Stimulated activated naive B cell treated with anti-CD40 and anti-IgM and Interleukin-4, amounts not matched to agents 10 μg/mL and 1 μg/mL and 100 μg/mL, for 72 hours (primary cell): ENCODE results near the gene GDF11.
A peak's percentile ranks its signal among the peaks of the same experiment; 100 is the strongest.

ENCODE experiments used
- ATAC-seq, 2 donors: fragments of 150-1000 bp; cut with Tn5 transposase; replicated peaks; 2 replicates each; pipeline ENCODE4 v1.10.0; 2021; ENCODE audit warnings: moderate library complexity in 1 of 2
- DNase-seq: peaks from one replicate; pipeline ENCODE4 v3.0.0; 2021
- H3K27ac Mint-ChIP-seq: one replicate; pipeline ENCODE4 v1.8.0; 2022; ENCODE audit warnings: mild to moderate bottlenecking, mixed read lengths
- H3K27me3 Mint-ChIP-seq, 2 donors: one replicate each; pipeline ENCODE4 v1.8.0; 2022; ENCODE audit warnings: mixed read lengths in 2 of 2
- H3K36me3 Mint-ChIP-seq, 2 donors: one replicate each; pipeline ENCODE4 v1.8.0; 2022; ENCODE audit warnings: mixed read lengths in 2 of 2, mild to moderate bottlenecking in 1 of 2
- H3K4me1 Mint-ChIP-seq, 2 donors: one replicate each; pipeline ENCODE4 v1.8.0; 2022; ENCODE audit warnings: mixed read lengths in 2 of 2, mild to moderate bottlenecking in 1 of 2
- H3K4me3 Mint-ChIP-seq, 2 donors: one replicate each; pipeline ENCODE4 v1.8.0; 2022; ENCODE audit warnings: mild to moderate bottlenecking in 2 of 2, mixed read lengths in 2 of 2, moderate library complexity in 1 of 2
- H3K9me3 Mint-ChIP-seq, 2 donors: one replicate each; pipeline ENCODE4 v1.8.0; 2022; ENCODE audit warnings: mixed read lengths in 2 of 2, mild to moderate bottlenecking in 1 of 2

The GDF11 gene

GRCh38 chr12:55703288-55703687 is 39.6 kb upstream of the GDF11 start:
- Mint-ChIP-seq H3K27ac (no peak overlapping the region), H3K4me3 (no peak overlapping the region), H3K4me1 (peaks cover 12 to 19% of the 10 kb centered on the region in 2 donors), H3K27me3 (peaks cover 8 to 9% of the 10 kb centered on the region in 2 donors), H3K36me3 (no peaks in the 10 kb centered on the region), H3K9me3 (no peaks in the 10 kb centered on the region)
- ATAC-seq (no peak), DNase-seq (no peak)

- no peak for ATAC-seq
- Mint-ChIP-seq H3K4me3 (no peak overlapping the region), H3K9me3 (no peaks in the 10 kb centered on the region), H3K36me3 (no peaks in the 10 kb centered on the region), H3K4me1 (peaks cover 20 to 27% of the 10 kb centered on the region in 2 donors), H3K27ac (no peak overlapping the region), H3K27me3 (peaks cover 8 to 16% of the 10 kb centered on the region in 2 donors)
- no peak for DNase-seq
Measured at GRCh38 chr12:55703901-55704761, 38.8 kb upstream of the GDF11 start.

GRCh38 chr12:55704824-55705718 is 37.9 kb upstream of the GDF11 start:
- H3K27ac Mint-ChIP-seq: peak overlapping the region; percentile 31

GRCh38 chr12:55705782-55706402 is 37.0 kb upstream of the GDF11 start:
- H3K36me3 Mint-ChIP-seq: no peaks in the 10 kb centered on the region
- H3K27me3 Mint-ChIP-seq: peaks cover 8 to 21% of the 10 kb centered on the region in 2 donors
- no peaks in the 10 kb centered on the region for H3K9me3 Mint-ChIP-seq
- peaks cover 22 to 30% of the 10 kb centered on the region in 2 donors for H3K4me1 Mint-ChIP-seq
- no peak overlapping the region for H3K4me3 Mint-ChIP-seq
- DNase-seq (no peak), ATAC-seq (peak; percentile 46 to 52)
- no peak overlapping the region for H3K27ac Mint-ChIP-seq

More at GRCh38 chr12:55704824-55705718, 37.9 kb upstream of the GDF11 start:
- no peak for DNase-seq
- H3K9me3 Mint-ChIP-seq: no peaks in the 10 kb centered on the region
- H3K4me3 Mint-ChIP-seq: no peak overlapping the region
- no peaks in the 10 kb centered on the region for H3K36me3 Mint-ChIP-seq
- ATAC-seq: no peak
- H3K27me3 Mint-ChIP-seq: peaks cover 8 to 21% of the 10 kb centered on the region in 2 donors
- H3K4me1 Mint-ChIP-seq: peaks cover 22 to 30% of the 10 kb centered on the region in 2 donors

- no peak for DNase-seq
- H3K27me3 Mint-ChIP-seq: peaks cover 8 to 21% of the 10 kb centered on the region in 2 donors
- no peak for ATAC-seq
- H3K9me3 Mint-ChIP-seq: no peaks in the 10 kb centered on the region
- H3K4me1 Mint-ChIP-seq: peaks cover 22 to 30% of the 10 kb centered on the region in 2 donors
- no peak overlapping the region for H3K27ac Mint-ChIP-seq
- no peaks in the 10 kb centered on the region for H3K36me3 Mint-ChIP-seq
- H3K4me3 Mint-ChIP-seq: peak overlapping the region; percentile 68 to 84
Measured at GRCh38 chr12:55706568-55707218, 36.2 kb upstream of the GDF11 start.

GRCh38 chr12:55707219-55707671 is 35.7 kb upstream of the GDF11 start:
- Mint-ChIP-seq H3K36me3 (no peaks in the 10 kb centered on the region), H3K9me3 (no peaks in the 10 kb centered on the region), H3K27me3 (peaks cover 8 to 21% of the 10 kb centered on the region in 2 donors), H3K4me3 (peak overlapping the region; percentile 68 to 84), H3K27ac (peak overlapping the region; percentile 10), H3K4me1 (peaks cover 22 to 30% of the 10 kb centered on the region in 2 donors)
- ATAC-seq (peak; percentile 37 to 53), DNase-seq (no peak)

GRCh38 chr12:55707841-55708694 is 34.9 kb upstream of the GDF11 start, which contains the start of gene ITGA7:
TSS of gene ITGA7 (minus strand) at chr12:55707904. CDS start at chr12:55707682, 222 bp downstream.
- Mint-ChIP-seq H3K27me3 (peaks cover 8 to 21% of the 10 kb centered on the region in 2 donors), H3K4me1 (peaks cover 22 to 30% of the 10 kb centered on the region in 2 donors), H3K36me3 (no peaks in the 10 kb centered on the region), H3K4me3 (peak within 1 kb of the TSS; percentile 68 to 84), H3K27ac (peak within 1 kb of the TSS; percentile 10), H3K9me3 (no peaks in the 10 kb centered on the region)
- ATAC-seq (peak; percentile 73 to 76), DNase-seq (peak; percentile 20)

- Mint-ChIP-seq H3K27me3 (peaks cover 8 to 21% of the 10 kb centered on the region in 2 donors), H3K4me3 (peak overlapping the region; percentile 68 to 84), H3K9me3 (no peaks in the 10 kb centered on the region), H3K4me1 (peaks cover 22 to 30% of the 10 kb centered on the region in 2 donors), H3K36me3 (no peaks in the 10 kb centered on the region), H3K27ac (no peak overlapping the region)
- ATAC-seq: no peak
- no peak for DNase-seq
Measured at GRCh38 chr12:55708695-55709233, 34.2 kb upstream of the GDF11 start.

GRCh38 chr12:55711786-55712553 is 31.0 kb upstream of the GDF11 start:
- Mint-ChIP-seq H3K4me1 (peaks cover 25 to 35% of the 10 kb centered on the region in 2 donors), H3K27ac (no peak overlapping the region), H3K27me3 (peaks cover 4 to 17% of the 10 kb centered on the region in 2 donors), H3K4me3 (no peak overlapping the region), H3K9me3 (no peaks in the 10 kb centered on the region), H3K36me3 (peaks cover 0 to 3% of the 10 kb centered on the region in 2 donors)
- no peak for ATAC-seq
- no peak for DNase-seq

GRCh38 chr12:55712700-55713415 is 30.1 kb upstream of the GDF11 start:
- peaks cover 28 to 39% of the 10 kb centered on the region in 2 donors for H3K4me1 Mint-ChIP-seq
- H3K9me3 Mint-ChIP-seq: no peaks in the 10 kb centered on the region
- ATAC-seq: no peak
- no peak overlapping the region for H3K27ac Mint-ChIP-seq
- DNase-seq: no peak
- H3K4me3 Mint-ChIP-seq: no peak overlapping the region
- peaks cover 0 to 3% of the 10 kb centered on the region in 2 donors for H3K36me3 Mint-ChIP-seq
- peaks cover 0 to 14% of the 10 kb centered on the region in 2 donors for H3K27me3 Mint-ChIP-seq

GRCh38 chr12:55713721-55714120 is 29.2 kb upstream of the GDF11 start:
- Mint-ChIP-seq H3K27ac (no peak overlapping the region), H3K36me3 (peaks cover 4 to 11% of the 10 kb centered on the region in 2 donors), H3K4me3 (no peak overlapping the region), H3K4me1 (peaks cover 28 to 40% of the 10 kb centered on the region in 2 donors), H3K9me3 (no peaks in the 10 kb centered on the region), H3K27me3 (peaks cover 0 to 9% of the 10 kb centered on the region in 2 donors)
- no peak for ATAC-seq
- DNase-seq: no peak
